Measurements from ENCODE around the gene KLF7. TPM values are rescaled to one million over a fixed set of nuclear protein-coding genes. Genes with fewer than 3 reads are reported as not detected.

Gene KLF7
- polyA plus RNA-seq, 3 donors, result 9.4 to 40.7 (median 10.3) TPM

DNA sequence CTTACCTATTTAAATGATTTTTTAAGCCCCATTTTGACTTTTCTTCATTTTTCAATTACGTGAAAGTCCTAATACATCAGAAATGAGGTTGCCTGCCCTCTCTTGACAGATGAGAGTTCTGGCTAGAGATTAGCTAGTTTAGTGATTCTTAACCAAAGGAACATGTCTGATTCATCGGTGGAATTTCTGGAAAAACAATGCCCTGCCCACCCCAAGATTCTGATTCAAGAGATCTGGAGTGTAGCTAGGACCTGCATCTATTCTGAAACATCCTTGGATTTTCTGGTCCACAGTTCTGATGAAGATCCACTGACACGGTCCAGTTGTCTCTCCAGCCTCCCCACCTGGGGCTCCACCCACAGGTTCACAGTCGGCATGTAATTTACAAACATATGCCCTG lies 111.2 kb downstream of the KLF7 start:
- TF ChIP-seq, protein P1, sequence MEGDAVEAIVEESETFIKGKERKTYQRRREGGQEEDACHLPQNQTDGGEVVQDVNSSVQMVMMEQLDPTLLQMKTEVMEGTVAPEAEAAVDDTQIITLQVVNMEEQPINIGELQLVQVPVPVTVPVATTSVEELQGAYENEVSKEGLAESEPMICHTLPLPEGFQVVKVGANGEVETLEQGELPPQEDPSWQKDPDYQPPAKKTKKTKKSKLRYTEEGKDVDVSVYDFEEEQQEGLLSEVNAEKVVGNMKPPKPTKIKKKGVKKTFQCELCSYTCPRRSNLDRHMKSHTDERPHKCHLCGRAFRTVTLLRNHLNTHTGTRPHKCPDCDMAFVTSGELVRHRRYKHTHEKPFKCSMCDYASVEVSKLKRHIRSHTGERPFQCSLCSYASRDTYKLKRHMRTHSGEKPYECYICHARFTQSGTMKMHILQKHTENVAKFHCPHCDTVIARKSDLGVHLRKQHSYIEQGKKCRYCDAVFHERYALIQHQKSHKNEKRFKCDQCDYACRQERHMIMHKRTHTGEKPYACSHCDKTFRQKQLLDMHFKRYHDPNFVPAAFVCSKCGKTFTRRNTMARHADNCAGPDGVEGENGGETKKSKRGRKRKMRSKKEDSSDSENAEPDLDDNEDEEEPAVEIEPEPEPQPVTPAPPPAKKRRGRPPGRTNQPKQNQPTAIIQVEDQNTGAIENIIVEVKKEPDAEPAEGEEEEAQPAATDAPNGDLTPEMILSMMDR (IDR thresholded peaks at IDR 0.05), result no peak
- Histone ChIP-seq H3K4me3 (replicated peaks in 1 of 3; ENCODE audit: low read depth in 2 of 3, low read length in 3 of 3) (no peak overlapping the region), H3K9ac (ENCODE audit: insufficient read depth, low read length, poor library complexity, severe bottlenecking) (no peak overlapping the region), H4K20me1 (ENCODE audit: insufficient read depth, low read length) (no peaks in the 10 kb centered on the region), H3K27ac (ENCODE audit: low read depth in 1 of 2, low read length in 2 of 2) (no peak overlapping the region), H2AFZ (ENCODE audit: insufficient read depth, low read depth, low read length, poor library complexity, severe bottlenecking) (no peak overlapping the region), H3K9me3 (replicated peaks in 1 of 2; ENCODE audit: control insufficient read depth in 1 of 2, insufficient read depth in 1 of 2, low read length in 2 of 2) (no peaks in the 10 kb centered on the region), H3K4me1 (ENCODE audit: control insufficient read depth in 1 of 2, insufficient read depth in 2 of 2, low read length in 2 of 2) (peaks cover 7 to 14% of the 10 kb centered on the region in 2 donors), H3K27me3 (ENCODE audit: control insufficient read depth in 2 of 2, insufficient read depth in 2 of 2, low read length in 2 of 2) (no peaks in the 10 kb centered on the region), H3K36me3 (replicated peaks in 1 of 2; ENCODE audit: control insufficient read depth in 1 of 2, insufficient read depth in 2 of 2, low read length in 2 of 2) (no peaks in the 10 kb centered on the region), H3K4me2 (replicated peaks; ENCODE audit: extremely low read depth, low read length, poor library complexity, severe bottlenecking) (no peak overlapping the region), H3K79me2 (ENCODE audit: insufficient read depth, low read length) (no peaks in the 10 kb centered on the region)
- WGBS (ENCODE audit: insufficient coverage), result 88% methylated on average over 2 of the region's 4 CpGs
- H3K4me1 Mint-ChIP-seq, result peaks cover 13% of the 10 kb centered on the region
- H3K27ac Mint-ChIP-seq, result no peak overlapping the region
- H3K9me3 Mint-ChIP-seq, result peaks cover 0 to 3% (median 0%) of the 10 kb centered on the region in 7 donors
- intact Hi-C loops (cut with micrococcal nuclease), result no loop called here
- no peak overlapping the region for H3K4me3 Mint-ChIP-seq
- no peak for DNase-seq
- H3K36me3 Mint-ChIP-seq, result no peaks in the 10 kb centered on the region
- peaks cover 1 to 2% (median 2%) of the 10 kb centered on the region in 3 donors for H3K27me3 Mint-ChIP-seq (ENCODE audit: low read depth in 3 of 3)

DNA sequence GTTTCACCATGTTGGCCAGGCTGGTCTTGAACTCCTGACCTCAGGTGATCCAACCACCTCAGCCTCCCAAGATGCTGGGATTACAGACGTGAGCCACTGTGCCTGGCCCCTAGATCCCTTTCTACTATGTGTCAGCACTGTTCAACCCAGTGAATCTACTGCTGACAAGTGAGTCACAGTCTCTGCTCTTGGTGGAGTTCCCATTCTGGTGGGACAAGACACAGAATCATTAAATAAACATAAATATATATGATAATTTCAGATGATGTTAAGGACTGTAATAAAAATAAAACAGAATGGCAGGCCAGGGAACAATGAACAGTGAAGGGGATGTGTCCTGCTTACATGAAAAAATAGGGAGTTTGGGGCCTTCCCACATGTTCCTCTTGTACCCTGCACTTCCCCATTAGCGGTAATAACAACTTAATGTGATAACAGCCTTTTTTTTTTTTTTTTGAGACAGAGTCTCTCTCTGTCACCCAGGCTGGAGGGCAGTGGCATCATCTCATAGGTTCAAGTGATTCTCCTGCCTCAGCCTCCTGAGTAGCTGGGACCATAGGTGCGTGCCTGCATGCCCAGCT lies 114.3 kb downstream of the KLF7 start:
- H4K20me1 ChIP-seq (ENCODE audit: insufficient read depth, low read length), result no peaks in the 10 kb centered on the region
- H3K4me1 ChIP-seq (ENCODE audit: control insufficient read depth in 1 of 2, insufficient read depth in 2 of 2, low read length in 2 of 2), result peaks cover 15 to 24% of the 10 kb centered on the region in 2 donors
- peak overlapping the region in 1 of 2 donors; percentile 44 for H3K27ac ChIP-seq (ENCODE audit: low read depth in 1 of 2, low read length in 2 of 2)
- no peaks in the 10 kb centered on the region for H3K36me3 Mint-ChIP-seq
- no peak overlapping the region for H3K9ac ChIP-seq (ENCODE audit: insufficient read depth, low read length, poor library complexity, severe bottlenecking)
- H3K79me2 ChIP-seq (ENCODE audit: insufficient read depth, low read length), result no peaks in the 10 kb centered on the region
- peaks cover 0 to 2% (median 1%) of the 10 kb centered on the region in 3 donors for H3K27me3 Mint-ChIP-seq (ENCODE audit: low read depth in 3 of 3)
- H3K4me2 ChIP-seq (replicated peaks; ENCODE audit: extremely low read depth, low read length, poor library complexity, severe bottlenecking), result no peak overlapping the region
- peak; percentile 61 to 77 (median 62) for DNase-seq
- H3K4me3 ChIP-seq (replicated peaks in 1 of 3; ENCODE audit: low read depth in 2 of 3, low read length in 3 of 3), result no peak overlapping the region
- H3K27me3 ChIP-seq (ENCODE audit: control insufficient read depth in 2 of 2, insufficient read depth in 2 of 2, low read length in 2 of 2), result no peaks in the 10 kb centered on the region
- peaks cover 0 to 3% (median 0%) of the 10 kb centered on the region in 7 donors for H3K9me3 Mint-ChIP-seq
- H3K27ac Mint-ChIP-seq, result peak overlapping the region; percentile 24 to 87 (median 81)
- 0% methylated on average over 1 of the region's 3 CpGs for WGBS (ENCODE audit: insufficient coverage)
- no peaks in the 10 kb centered on the region for H3K9me3 ChIP-seq (replicated peaks in 1 of 2; ENCODE audit: control insufficient read depth in 1 of 2, insufficient read depth in 1 of 2, low read length in 2 of 2)
- no peaks in the 10 kb centered on the region for H3K36me3 ChIP-seq (replicated peaks in 1 of 2; ENCODE audit: control insufficient read depth in 1 of 2, insufficient read depth in 2 of 2, low read length in 2 of 2)
- no peak overlapping the region for H2AFZ ChIP-seq (ENCODE audit: insufficient read depth, low read depth, low read length, poor library complexity, severe bottlenecking)
- intact Hi-C loops (cut with micrococcal nuclease), result no loop called here
- H3K4me3 Mint-ChIP-seq, result no peak overlapping the region
- peaks cover 22% of the 10 kb centered on the region for H3K4me1 Mint-ChIP-seq
- TF ChIP-seq, protein P1 (IDR thresholded peaks at IDR 0.05), result no peak

All from CD14-positive monocyte (primary cell).